IPS DF 4.7 (cell line): Measurements from ENCODE around the gene MUC5AC.
"Not testable (repeated sequence)": the region's sequence is repeated elsewhere in the genome, so short reads cannot be mapped to it uniquely, and the experiment has no call there.

Source experiments
- DNase-seq: peaks from one replicate; pipeline ENCODE4 v3.0.0-alpha.2; 2013; ENCODE audit warnings: low spot score; ENCODE audit errors: extremely low read depth

MUC5AC gene

DNA sequence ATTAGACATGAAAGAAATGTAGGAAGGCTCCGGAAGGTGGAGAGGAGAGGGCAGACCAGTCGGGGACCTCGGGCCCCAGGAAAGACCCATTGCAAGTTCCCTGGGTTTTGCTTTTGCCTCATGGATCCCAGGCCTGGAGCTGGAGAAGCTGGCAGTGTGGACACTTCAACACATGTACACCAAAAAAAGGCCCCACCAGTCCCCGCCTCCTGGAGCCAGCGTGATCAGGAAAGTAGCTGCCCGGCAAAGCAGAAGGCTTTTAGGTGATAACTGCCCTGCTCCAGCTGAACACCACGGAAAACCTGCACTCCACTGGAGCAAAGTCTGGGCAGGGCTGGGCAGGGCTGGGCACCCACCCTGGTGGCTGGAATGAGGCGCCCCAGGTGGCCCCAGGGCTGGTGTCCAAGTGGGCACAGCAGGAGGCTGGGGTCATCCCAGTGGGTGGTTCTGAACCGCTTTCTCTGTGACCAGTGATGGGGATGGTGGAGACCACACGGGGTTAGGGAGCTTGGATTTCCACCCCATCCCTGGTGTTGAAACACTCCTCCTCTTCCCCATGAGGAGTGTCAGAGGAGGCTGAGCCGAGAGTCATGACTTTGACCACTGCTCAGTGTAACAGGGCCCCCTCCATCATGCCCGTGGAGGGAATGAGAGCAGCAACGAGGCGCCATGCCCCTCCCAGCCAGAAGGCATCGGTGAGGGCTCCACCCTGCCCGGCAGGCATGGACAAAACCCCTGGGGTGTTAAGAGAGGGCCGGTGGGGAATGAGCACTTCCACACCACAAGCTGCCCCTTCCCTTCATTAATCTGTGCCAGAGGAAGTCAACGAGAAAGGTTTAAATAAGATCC lies 16.9 kb upstream of the MUC5AC start:
- DNase-seq: no peak

DNA sequence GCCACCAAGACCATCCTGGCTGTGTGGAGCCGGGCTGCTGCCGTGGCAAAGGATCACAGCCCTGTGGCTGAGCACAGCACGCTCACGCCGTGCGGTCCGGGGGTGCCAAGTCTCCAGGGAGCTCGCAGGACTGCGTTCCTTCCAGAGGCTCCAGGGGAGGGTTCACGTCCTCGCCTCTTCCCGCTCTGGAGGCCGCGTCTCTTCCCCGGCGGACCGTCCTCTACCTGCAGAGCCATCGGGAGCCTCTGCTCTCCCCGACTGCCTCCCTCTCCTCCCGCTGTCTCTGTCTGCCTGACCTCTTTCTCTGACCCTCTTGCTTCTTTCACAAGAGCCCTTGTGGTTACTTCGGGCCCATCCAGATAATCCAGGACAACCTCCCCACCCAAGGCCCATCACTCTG lies 11.4 kb upstream of the MUC5AC start:
- no peak for DNase-seq

DNA sequence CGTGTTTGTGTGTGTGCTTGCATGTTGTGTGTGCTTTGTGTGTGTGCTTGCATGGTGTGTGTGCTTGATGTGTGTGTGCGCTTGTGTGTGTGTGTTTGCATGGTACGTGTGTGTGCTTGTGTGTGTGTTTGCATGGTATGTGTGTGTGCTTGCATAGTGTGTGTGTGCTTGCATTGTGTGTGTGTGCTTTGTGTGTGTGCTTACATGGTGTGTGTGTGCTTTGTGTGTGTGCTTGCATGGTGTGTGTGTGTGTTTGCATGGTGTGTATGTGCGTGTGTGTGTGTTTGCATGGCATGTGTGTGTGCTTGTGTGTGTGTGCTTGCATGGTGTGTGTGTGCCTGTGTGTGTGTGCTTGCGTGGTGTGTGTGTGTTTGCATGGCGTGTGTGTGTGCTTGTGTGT lies 10.0 kb upstream of the MUC5AC start:
- no peak for DNase-seq

DNA sequence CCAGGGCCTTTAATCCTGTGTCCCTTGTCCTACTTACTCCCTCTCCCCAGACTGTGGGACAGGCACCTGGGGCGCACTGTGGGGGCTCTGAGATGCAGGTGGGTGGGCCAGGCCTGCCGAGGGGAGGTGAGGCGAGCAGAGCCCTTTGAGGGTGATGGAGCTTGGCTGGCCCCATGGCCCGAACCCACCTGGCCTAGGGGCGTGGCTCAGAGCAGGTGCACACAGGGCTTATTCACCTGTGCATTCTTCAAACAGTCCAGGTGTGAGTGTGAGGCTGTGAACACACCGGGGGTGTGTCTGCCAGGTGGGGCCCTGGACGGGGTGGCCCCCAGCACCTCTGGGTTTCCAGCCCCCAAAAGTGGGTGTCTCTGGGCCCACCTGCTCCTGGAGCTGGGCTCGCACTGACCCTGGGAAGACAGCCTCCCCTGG lies 9.0 kb upstream of the MUC5AC start:
- no peak for DNase-seq

DNA sequence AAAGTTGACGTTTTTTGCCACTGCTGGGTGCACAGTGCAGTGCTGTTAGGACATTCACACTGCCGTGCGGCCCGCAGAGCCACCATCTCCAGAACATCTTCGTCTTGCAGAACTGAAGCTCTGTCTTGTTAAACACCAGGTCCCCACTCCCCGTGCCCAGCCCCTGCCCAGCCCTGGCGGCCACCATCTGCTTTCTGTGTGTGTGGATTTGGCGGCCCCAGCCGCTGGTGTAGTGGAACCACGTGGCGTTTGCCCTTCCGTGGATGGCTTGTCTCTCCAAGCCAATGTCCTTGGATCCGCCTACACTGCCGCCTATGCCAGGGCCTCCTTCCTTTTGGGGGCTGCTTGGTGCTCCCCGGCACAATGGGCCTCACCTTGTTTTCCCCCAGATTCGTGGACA lies 8.2 kb upstream of the MUC5AC start:
- no peak for DNase-seq

DNA sequence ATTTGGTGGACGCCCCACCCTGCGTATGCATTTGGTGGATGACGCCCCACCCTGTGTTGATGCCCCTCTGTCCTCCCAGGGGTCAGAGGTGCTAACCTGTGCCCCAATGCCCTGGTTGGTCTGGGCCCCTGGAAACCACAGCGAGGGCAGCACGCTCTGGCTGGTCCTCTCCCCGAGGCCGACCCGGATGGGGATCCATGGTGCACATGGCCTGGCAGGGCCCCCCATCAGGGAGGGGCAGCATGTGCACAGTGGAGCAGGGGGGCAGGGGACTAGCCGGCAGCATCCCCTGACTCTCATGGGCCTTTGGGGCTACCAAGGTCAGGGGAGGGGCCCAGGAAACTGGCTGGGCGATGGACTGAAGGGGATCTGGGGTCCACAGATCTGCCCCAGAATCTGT lies 7.6 kb upstream of the MUC5AC start:
- no peak for DNase-seq

DNA sequence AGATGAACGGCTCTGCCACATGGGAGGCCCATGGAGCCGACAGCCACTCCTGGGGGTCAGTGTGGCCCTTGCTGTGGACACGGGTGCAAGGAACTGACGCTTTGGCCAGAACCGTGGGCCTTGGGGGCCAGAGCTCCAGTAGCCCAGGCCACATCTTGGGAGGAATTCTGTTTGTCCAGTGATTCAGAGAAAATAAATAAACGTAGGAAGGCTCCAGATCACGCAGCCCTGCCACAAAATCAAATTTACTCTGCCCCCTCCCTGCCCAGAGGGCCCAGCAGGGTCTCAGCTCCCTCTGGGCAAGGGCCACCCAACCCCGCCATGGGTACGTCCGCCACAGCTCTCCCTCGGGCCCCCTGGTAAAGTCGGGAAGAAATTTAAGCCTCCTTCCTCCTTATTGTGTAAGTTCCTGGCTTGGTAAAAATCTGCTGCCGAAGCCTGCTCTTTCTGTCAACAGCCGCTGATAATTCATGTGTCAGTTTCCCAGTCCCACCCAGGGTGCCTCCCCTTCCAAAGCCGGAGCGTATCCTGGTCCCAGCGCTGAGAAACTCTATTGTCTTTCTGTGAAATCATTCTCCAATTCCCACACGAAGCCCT lies 6.9 kb upstream of the MUC5AC start:
- no peak for DNase-seq

DNA sequence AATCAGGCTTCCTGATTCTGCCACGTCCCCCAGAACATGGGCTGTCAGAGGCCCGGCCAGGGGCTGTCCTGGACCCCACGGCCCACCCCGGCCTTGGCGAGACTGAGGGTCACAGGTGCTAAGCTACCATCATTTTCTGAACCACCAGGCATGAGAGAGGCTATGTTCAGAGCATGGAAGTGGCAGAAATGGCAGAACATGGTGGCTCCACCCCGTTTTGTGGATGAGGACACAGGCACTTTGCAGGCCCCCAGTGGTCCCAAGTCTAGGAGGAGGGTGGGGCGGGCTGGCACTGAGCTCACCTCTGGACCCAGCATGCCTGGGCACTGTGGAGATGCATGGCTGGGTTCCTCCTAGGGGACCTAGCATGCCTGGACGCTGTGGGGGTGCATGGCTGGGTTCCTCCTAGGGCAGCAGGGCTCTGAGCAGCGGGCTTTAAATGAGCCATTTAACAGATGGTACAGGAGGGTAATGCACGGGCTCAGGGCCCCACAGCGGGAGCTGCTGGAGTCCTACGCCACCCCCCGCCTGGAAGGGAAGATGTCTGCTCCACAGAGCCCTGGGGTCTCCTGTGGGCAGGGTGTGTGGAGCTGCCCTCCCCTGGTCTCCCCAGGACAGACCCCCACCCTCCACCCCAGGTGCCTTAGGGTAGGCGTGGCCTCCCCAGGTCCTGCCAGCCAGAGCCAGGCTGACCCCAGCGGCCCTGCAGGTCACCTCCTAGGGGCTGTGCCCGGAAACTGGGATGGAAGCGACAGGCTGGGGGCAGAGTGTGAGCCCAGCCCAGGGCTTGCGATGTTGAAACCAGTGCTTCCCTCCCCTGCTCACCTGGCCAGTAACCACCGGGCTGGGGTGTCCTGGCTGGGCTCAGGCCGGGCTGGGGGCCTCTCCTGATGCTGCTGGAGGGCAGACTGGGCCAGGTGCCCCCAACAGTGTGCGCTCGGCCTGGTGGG lies 6.1 kb upstream of the MUC5AC start:
- DNase-seq: no peak

DNA sequence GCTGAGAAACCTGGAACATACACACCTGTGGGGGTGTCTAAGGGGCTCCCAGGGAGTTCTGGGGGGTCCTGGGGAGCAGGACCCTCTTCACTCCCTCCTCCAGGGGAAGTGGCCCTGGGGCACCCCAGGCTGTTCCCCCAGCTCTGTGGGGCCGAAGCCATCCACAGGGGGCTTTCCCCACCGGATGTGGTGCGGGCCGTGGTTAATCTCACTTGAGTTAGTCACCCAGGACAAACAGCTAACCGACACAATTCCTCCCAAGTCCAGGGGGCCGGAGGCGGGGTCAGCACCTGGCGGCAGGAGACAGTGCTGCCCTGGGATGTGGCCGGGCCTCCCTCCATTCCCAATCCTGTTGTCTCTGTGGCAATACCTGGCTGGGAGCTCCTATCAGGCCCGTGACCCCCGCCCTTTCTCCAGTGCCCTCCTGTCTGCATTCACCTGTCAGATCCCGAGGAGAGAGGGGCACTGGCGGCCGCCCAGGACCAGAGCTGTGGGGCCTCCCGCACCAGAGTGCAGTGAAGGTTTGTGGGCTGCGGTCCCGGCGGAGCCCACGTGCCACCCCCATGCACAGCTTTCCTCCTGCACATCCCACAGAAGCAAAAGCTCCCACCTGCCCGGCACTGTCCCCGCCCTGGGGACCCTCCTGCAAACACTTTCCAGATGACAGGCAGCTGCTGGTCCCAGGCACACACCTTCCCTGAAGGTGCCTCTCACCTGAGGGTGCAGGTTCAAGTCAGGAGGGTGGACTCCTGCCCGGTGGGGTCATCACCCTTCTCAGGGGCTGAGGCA lies 5.2 kb upstream of the MUC5AC start:
- no peak for DNase-seq

DNA sequence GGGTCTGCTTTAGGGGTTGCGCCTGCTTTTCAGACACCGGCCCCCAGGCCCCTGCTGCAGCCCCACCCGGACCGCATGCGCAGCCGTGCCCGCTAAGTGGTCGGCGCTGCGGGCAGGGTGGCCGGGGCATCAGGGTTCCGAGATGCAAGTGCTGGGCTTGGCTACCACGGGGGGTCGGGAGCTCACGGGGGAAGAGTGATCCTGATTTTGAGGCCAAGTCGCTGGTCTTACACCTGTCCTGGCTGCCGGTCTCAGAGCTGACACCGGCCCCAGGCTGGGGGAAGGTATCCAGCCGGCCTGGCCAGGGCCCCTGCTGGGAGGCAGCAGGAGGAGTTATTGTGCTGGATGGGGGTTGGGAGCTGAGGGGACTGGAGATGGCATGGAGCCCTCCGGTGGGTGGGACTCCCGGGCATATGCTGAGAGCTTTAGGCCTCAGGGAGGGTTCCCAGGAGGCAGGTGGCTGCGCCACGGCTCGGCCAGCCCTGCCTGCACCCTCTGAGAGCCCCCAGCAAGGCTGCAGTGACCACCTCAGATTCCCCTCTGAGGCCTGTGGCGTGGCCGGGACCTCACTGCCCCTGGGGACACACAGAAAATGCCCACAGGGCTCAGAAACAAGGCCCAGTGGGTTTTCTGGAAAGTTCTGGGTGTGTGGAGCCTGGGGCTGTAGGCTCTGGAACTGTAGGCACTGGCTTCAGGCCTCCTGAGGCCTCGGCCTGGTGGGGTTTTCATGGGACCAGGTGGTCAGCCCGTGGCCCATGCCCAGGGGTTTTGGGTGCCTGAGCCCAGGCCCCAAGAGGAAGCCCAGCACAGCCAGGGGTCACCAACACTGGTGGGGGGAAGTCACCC lies 4.4 kb upstream of the MUC5AC start:
- no peak for DNase-seq

DNA sequence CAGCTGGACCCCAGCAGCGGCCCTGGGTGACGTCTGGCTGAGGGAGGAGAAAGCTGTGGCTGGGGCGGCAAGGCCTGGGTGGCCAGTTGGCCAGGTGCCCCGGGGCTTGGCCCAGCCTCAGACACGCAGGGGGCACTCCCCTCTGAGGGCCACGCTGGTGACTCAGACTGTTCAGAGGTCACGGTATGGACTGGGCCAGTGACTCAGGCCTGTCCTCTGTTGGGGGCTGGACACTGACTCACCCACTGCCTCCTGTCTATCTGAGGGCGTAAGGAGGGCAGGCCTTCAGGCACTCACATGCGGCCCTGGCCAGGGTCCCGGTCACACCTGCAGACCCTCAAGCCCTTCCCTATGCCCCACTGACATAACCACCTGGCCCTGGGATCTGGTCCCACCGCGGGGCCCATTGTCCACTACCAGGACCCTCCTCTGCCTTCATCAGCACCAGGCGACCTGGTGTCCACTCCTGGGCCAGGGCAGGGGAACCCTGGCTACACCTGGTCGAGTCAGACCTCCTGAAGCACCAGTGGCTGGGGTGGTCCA lies 3.7 kb upstream of the MUC5AC start:
- no peak for DNase-seq

DNA sequence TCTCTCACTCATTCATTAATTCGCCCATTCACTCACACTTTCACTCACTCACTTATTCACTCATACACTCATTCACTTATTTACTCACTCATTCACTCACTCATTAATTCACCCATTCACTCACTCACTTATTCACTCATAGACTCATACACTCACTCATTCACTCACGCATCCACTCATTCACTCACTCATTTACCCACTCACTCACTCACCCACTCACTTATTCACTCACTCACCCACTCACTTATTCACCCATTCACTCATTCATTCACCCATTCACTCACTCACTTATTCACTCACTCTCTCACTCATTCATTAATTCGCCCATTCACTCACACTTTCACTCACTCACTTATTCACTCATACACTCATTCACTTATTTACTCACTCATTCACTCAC lies 3.1 kb upstream of the MUC5AC start:
- not testable (repeated sequence) for DNase-seq

DNA sequence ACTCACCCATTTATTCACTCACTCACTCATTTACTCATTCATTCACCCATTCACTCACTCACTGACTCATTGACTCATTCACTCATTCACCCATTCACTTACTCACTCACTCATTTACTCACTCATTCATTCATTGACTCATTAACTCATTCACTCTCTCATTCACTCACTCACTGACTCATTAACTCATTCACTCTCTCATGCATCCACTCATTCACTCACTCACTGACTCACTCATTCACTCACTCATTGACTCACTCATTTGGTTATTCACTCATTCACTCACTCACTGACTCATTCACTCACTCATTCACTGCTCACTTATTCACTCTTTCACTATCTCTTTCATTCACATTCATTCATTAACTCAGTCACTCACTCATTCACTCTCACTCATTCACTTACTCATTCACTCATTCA lies 2.5 kb upstream of the MUC5AC start:
- no peak for DNase-seq

DNA sequence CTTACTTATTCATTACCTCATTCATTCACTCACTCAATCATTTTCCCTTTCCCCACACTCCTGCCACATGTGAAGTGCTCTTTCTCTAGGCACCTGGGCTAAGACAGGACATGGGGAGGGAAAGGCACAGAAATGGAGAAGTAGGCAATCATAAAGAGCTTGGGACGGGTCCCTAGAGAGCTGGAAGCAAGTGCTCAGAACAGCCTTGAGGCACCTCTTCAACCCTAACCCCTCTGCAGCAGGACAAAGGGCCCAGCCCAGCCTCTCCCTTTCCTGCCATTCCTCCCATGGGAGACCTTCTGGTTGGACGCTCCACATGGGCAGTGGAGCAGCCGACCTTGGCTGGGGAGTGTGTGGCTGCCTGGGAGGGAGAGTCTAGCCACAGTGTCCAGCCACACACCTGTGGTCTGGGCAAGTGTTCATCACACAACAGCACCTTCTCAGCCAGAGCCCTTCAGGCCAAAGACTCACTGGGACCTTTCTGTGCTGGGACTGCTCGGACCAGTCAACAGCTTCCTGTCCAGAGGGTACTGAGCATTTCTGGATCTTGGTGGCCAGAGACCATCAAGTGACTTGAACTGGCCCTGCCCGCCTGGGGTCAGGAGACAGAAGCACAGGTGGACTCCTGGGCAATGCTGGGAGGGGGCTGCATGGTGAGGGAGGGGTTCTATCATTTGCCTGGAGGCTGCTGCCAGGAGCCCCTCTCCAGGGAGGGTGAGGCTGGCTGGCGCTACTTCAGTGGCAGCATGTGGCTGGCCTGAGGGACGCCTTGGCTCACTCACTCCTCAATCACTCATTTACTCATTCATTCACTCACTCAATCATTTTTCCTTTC lies 1.0 kb upstream of the MUC5AC start:
- no peak for DNase-seq

DNA sequence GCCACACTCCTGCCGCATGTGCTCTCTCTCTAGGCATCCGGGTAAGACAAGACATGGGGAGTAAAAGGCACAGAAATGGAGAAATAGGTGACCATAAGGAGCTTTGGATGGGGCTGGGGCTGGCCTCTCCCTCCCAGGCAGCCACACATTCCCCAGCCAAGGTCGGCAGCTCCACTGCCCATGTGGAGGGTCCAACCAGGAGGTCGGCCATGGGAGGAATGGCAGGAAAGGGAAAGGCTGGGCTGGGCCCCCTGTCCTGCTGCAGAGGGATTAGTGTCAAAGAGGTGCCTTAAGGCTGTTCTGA lies 460 bp upstream of the MUC5AC start:
- no peak for DNase-seq

DNA sequence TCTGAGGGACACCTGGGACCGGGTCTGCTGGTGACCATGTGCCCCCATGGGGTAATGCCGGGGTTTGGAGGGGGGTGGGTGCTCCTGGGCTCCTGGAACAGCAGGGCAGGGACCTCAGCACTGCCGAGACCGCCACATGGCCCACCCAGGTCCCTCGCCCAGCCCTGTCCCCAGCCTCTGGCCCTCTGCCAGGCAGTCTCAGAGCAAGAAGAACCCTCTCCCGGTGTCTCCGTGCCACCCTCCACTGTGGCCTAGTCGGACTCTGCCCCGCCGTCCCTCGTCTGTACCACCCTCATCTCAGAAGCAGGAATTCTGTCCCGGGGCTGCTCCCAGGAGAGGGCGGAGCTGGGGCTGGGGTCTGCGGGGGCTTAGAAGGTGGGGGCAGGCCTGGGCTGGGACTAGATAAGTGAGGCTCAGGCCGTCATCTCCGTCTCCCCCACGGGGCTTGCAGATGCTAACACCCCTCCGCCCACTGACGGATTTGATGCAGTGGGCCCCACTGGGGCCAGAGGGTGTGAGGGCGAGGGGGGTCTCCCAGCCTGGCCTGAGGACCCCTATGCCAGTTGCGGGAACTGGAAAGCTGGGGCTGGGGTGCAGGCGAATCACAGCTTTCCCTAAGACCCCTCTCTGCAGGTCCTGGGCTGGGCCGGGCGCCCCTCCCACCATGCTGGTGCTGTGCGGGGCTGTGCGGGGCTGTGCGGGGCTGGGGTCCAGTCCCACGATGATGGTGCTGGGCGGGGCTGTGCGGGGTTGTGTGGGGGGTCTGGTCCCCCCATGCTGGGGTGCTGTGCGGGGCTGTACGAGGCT lies 1.1 kb downstream of the MUC5AC start:
- DNase-seq: no peak

DNA sequence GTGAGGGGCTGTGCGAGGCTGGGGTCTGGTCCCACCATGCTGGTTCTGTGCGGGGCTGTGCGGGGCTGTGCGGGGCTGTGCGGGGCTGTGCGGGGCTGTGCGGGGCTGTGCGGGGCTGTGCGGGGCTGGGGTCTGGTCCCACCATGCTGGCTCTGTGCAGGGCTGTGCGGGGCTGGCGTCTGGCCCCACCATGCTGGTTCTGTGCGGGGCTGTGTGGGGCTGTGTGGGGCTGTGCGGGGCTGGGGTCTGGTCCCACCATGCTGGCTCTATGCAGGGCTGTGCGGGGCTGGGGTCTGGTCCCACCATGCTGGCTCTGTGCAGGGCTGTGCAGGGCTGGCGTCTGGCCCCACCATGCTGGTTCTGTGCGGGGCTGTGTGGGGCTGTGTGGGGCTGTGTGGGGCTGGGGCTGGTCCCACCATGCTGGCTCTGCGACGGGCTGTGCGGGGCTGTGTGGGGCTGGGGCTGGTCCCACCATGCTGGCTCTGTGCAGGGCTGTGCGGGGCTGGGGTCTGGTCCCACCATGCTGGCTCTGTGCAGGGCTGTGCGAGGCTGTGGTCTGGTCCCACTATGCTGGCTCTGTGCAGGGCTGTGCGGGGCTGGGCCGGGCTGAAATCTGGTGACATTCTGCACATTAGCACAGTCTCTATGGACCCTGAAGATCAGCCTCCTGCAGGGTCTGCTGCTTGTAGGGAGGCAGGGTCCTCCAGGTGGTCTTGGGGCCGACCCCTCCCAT lies 1.9 kb downstream of the MUC5AC start:
- not testable (repeated sequence) for DNase-seq
